NCI-H446 treated with DMSO at 0.1 percent for 48 hours (cell line): ENCODE data around the gene GSAP.
"Not testable (repeated sequence)": the region's sequence is repeated elsewhere in the genome, so short reads cannot be mapped to it uniquely, and the experiment has no call there.

Experiments
- DNase-seq: peaks from one replicate; lab custom pipeline; 2025; lab: John Stamatoyannopoulos, UW

The GSAP gene

GRCh38 chr7:77281780-77282478, 134.2 kb downstream of the GSAP start:
- no peak for DNase-seq

GRCh38 chr7:77276120-77276519, 140.0 kb downstream of the GSAP start:
- DNase-seq: no peak

GRCh38 chr7:77275663-77276062, 140.5 kb downstream of the GSAP start:
- not testable (repeated sequence) for DNase-seq

- DNase-seq: no peak
Observed at GRCh38 chr7:77271766-77272165, 144.4 kb downstream of the GSAP start.

GRCh38 chr7:77270094-77270480, 146.1 kb downstream of the GSAP start:
- no peak for DNase-seq

GRCh38 chr7:77269360-77270093, 146.6 kb downstream of the GSAP start:
- no peak for DNase-seq

GRCh38 chr7:77266291-77266794, 149.8 kb downstream of the GSAP start:
- no peak for DNase-seq

- no peak for DNase-seq
Observed at GRCh38 chr7:77265666-77266065, 150.5 kb downstream of the GSAP start.

- DNase-seq: no peak
Observed at GRCh38 chr7:77262316-77262715, 153.8 kb downstream of the GSAP start.
